HEK293 (cell line): ENCODE data around the gene NPDC1.

Experiments
- CTCF ChIA-PET: fragments of 350-600 bp; formaldehyde crosslinking; extraction: SDS; loops from one replicate; lab custom pipeline; 2021; ENCODE audit warnings: antibody characterized with exemption; lab: Yijun Ruan, JAX
- POLR2A ChIA-PET: fragments of 300-600 bp; formaldehyde crosslinking; extraction: SDS; loops from one replicate; lab custom pipeline; 2020; ENCODE audit warnings: antibody characterized with exemption, inconsistent platforms; lab: Yijun Ruan, JAX
- H3K27ac ChIP-seq: fragments of 200-500 bp; sonication (Bioruptor generic); 2 replicates; pipeline ENCODE4 v1.5.1; 2014; ENCODE audit warnings: low read depth, low read length, control low read depth, inconsistent platforms; ENCODE audit errors: extremely low read depth
- H3K36me3 ChIP-seq, 2 experiments: fragments of 200-500 bp in 1 of 2; sonication (Bioruptor generic) in 1 of 2; 1 replicate in 1 of 2; 2 replicates in 1 of 2; pipeline ENCODE4 v1.5.1; 2014 to 2017; ENCODE audit warnings: inconsistent platforms in 2 of 2, low read length in 2 of 2; ENCODE audit not compliant: control insufficient read depth in 2 of 2, insufficient read depth in 1 of 2
- H3K4me1 ChIP-seq: fragments of 200-500 bp; sonication (Bioruptor generic); 2 replicates; pipeline ENCODE4 v1.5.1; 2014; ENCODE audit warnings: mild to moderate bottlenecking, low read length, inconsistent platforms; ENCODE audit not compliant: control insufficient read depth, insufficient read depth
- H3K4me3 ChIP-seq: 2 replicates; pipeline ENCODE4 v1.5.1; 2011; ENCODE audit warnings: low read depth, mild to moderate bottlenecking, control low read depth, low read length, moderate library complexity
- H3K9me3 ChIP-seq: fragments of 200-500 bp; sonication (Bioruptor generic); 2 replicates; pipeline ENCODE4 v1.5.1; 2014; ENCODE audit warnings: low read depth, low read length, inconsistent platforms; ENCODE audit not compliant: control insufficient read depth, insufficient read depth
- GLIS1 ChIP-seq: fragments of 450-650 bp; formaldehyde crosslinking; IDR thresholded peaks from 2 replicates; pipeline ENCODE4 v1.5.1; 2016; ENCODE audit warnings: missing biosample characterization, missing genetic modification characterization
- GLIS2 ChIP-seq: fragments of 450-650 bp; formaldehyde crosslinking; IDR thresholded peaks from 2 replicates; pipeline ENCODE4 v1.5.1; 2016; ENCODE audit warnings: missing biosample characterization, missing genetic modification characterization
- HOXA7 ChIP-seq: sonication (generic); formaldehyde crosslinking; IDR thresholded peaks from 2 replicates; pipeline ENCODE4 v1.8.1; 2022; ENCODE audit warnings: missing genetic modification reagents, borderline replicate concordance
- KLF1 ChIP-seq: fragments of 450-650 bp; formaldehyde crosslinking; IDR thresholded peaks from 2 replicates; pipeline ENCODE4 v1.5.1; 2016; ENCODE audit warnings: missing biosample characterization, missing genetic modification characterization
- KLF10 ChIP-seq: fragments of 450-650 bp; IDR thresholded peaks from 2 replicates; pipeline ENCODE4 v1.5.1; 2018; ENCODE audit warnings: missing biosample characterization, mild to moderate bottlenecking, missing genetic modification characterization
- OSR2 ChIP-seq: fragments of 450-650 bp; formaldehyde crosslinking; IDR thresholded peaks from 2 replicates; pipeline ENCODE4 v1.5.1; 2016; ENCODE audit warnings: missing biosample characterization, missing genetic modification characterization
- SP7 ChIP-seq: fragments of 450-650 bp; formaldehyde crosslinking; IDR thresholded peaks from 2 replicates; pipeline ENCODE4 v1.5.1; 2016; ENCODE audit warnings: missing biosample characterization, missing genetic modification characterization
- ZBTB17 ChIP-seq: fragments of 450-650 bp; formaldehyde crosslinking; IDR thresholded peaks from 2 replicates; pipeline ENCODE4 v1.5.1; 2016; ENCODE audit warnings: missing biosample characterization, missing genetic modification characterization
- ZFHX2 ChIP-seq: fragments of 450-650 bp; formaldehyde crosslinking; conservative IDR thresholded peaks from 2 replicates; pipeline ENCODE4 v1.5.1; 2016; ENCODE audit warnings: missing biosample characterization, missing genetic modification characterization
- ZIC2 ChIP-seq: fragments of 450-650 bp; formaldehyde crosslinking; IDR thresholded peaks from 2 replicates; pipeline ENCODE4 v1.5.1; 2016; ENCODE audit warnings: missing biosample characterization, missing genetic modification characterization
- ZNF10 ChIP-seq: fragments of 450-650 bp; formaldehyde crosslinking; IDR thresholded peaks from 2 replicates; pipeline ENCODE4 v1.5.1; 2017; ENCODE audit warnings: missing biosample characterization, missing genetic modification characterization
- ZNF157 ChIP-seq: fragments of 450-650 bp; formaldehyde crosslinking; IDR thresholded peaks from 2 replicates; pipeline ENCODE4 v1.5.1; 2016; ENCODE audit warnings: missing biosample characterization, missing genetic modification characterization
- ZNF169 ChIP-seq: fragments of 450-650 bp; formaldehyde crosslinking; IDR thresholded peaks from 2 replicates; pipeline ENCODE4 v1.5.1; 2016; ENCODE audit warnings: missing biosample characterization, missing genetic modification characterization
- ZNF335 ChIP-seq: fragments of 450-650 bp; formaldehyde crosslinking; conservative IDR thresholded peaks from 2 replicates; pipeline ENCODE4 v1.5.1; 2016; ENCODE audit warnings: missing biosample characterization, missing genetic modification characterization
- ZNF350 ChIP-seq: fragments of 450-650 bp; formaldehyde crosslinking; IDR thresholded peaks from 2 replicates; pipeline ENCODE4 v1.5.0; 2017; ENCODE audit warnings: missing biosample characterization, mild to moderate bottlenecking, missing genetic modification characterization
- ZNF394 ChIP-seq: fragments of 450-650 bp; formaldehyde crosslinking; IDR thresholded peaks from 2 replicates; pipeline ENCODE4 v1.5.1; 2016; ENCODE audit warnings: missing biosample characterization, missing genetic modification characterization, mild to moderate bottlenecking, moderate library complexity, borderline replicate concordance
- ZNF514 ChIP-seq: fragments of 450-650 bp; formaldehyde crosslinking; IDR thresholded peaks from 2 replicates; pipeline ENCODE4 v1.5.1; 2016; ENCODE audit warnings: missing biosample characterization, missing genetic modification characterization
- ZNF600 ChIP-seq: fragments of 450-650 bp; formaldehyde crosslinking; IDR thresholded peaks from 2 replicates; pipeline ENCODE4 v1.5.1; 2016; ENCODE audit warnings: missing biosample characterization, missing genetic modification characterization
- ZNF629 ChIP-seq: fragments of 450-650 bp; formaldehyde crosslinking; IDR thresholded peaks from 2 replicates; pipeline ENCODE4 v1.5.1; 2017; ENCODE audit warnings: missing biosample characterization, missing genetic modification characterization
- ZNF660 ChIP-seq: fragments of 450-650 bp; IDR thresholded peaks from 2 replicates; pipeline ENCODE4 v1.5.1; 2018; ENCODE audit warnings: missing biosample characterization, mild to moderate bottlenecking, missing genetic modification characterization
- ZSCAN30 ChIP-seq: fragments of 450-650 bp; IDR thresholded peaks from 2 replicates; pipeline ENCODE4 v1.5.1; 2018; ENCODE audit warnings: missing biosample characterization, mild to moderate bottlenecking, missing genetic modification characterization, moderate library complexity
- TF ChIP-seq, protein P1 (sequence below): fragments of 450-650 bp; formaldehyde crosslinking; IDR thresholded peaks from 2 replicates; pipeline ENCODE4 v1.5.1; 2016; ENCODE audit warnings: missing biosample characterization, missing genetic modification characterization
- TF ChIP-seq, protein P2 (sequence below): fragments of 450-650 bp; formaldehyde crosslinking; IDR thresholded peaks from 2 replicates; pipeline ENCODE4 v1.5.1; 2016; ENCODE audit warnings: missing biosample characterization, missing genetic modification characterization
- TF ChIP-seq, protein P3 (sequence below): fragments of 450-650 bp; formaldehyde crosslinking; optimal IDR thresholded peaks from 2 replicates; pipeline ENCODE3; 2016; ENCODE audit warnings: missing biosample characterization, mild to moderate bottlenecking, missing genetic modification characterization
- TF ChIP-seq, protein P4 (sequence below): fragments of 450-650 bp; formaldehyde crosslinking; IDR thresholded peaks from 2 replicates; pipeline ENCODE4 v1.5.1; 2016; ENCODE audit warnings: missing biosample characterization, missing genetic modification characterization
- TF ChIP-seq, protein P5 (sequence below): fragments of 450-650 bp; formaldehyde crosslinking; IDR thresholded peaks from 2 replicates; pipeline ENCODE4 v1.5.1; 2016; ENCODE audit warnings: missing biosample characterization, missing genetic modification characterization

The NPDC1 gene

DNA sequence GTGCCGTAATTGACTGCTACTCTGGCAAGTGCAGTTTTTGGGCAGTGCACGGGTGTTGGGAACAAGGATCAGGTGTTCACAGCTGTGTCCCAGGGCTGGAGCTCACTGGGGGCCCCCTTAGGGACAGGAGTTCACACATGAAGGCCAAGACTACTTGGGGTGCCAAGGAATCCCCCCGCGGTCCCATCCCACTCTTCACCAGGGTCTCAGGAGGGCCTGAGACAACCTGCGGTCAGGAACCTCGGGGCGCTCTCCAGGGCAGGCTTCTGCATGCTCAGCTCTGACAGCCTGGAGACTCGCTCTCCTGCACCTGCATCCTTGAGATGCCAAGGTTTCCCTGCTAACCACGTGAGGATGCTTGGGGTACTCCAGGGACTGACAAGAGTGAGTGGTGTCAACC is 38.5 kb upstream of the NPDC1 start:
- TF ChIP-seq GLIS2 (tag by site-specific recombination): 0 out of 2 replicates have a peak, but pooled peaks have one; percentile 24
- TF ChIP-seq, protein P1, sequence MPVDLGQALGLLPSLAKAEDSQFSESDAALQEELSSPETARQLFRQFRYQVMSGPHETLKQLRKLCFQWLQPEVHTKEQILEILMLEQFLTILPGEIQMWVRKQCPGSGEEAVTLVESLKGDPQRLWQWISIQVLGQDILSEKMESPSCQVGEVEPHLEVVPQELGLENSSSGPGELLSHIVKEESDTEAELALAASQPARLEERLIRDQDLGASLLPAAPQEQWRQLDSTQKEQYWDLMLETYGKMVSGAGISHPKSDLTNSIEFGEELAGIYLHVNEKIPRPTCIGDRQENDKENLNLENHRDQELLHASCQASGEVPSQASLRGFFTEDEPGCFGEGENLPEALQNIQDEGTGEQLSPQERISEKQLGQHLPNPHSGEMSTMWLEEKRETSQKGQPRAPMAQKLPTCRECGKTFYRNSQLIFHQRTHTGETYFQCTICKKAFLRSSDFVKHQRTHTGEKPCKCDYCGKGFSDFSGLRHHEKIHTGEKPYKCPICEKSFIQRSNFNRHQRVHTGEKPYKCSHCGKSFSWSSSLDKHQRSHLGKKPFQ (tag by site-specific recombination): no peak
- ChIA-PET POLR2A (interaction anchor here (0.6 to 7.8 kb wide), 3 partner anchors 15 to 156 kb away, joined by 3 to 137 read pairs (median 3); partner anchors contain the start of genes SAPCD2 and TUBB4B), CTCF (interaction anchor here (0.8 to 5.9 kb wide), 6 partner anchors 14 to 297 kb away, joined by 3 to 34 read pairs (median 6); no protein-coding TSS in a partner anchor)
- H3K4me1 ChIP-seq: 0 out of 2 replicates have a peak, but pooled peaks cover 3% of the 10 kb centered on the region
- H3K4me3 ChIP-seq: no peak overlapping the region
- no peak overlapping the region for H3K27ac ChIP-seq
- no peaks in the 10 kb centered on the region for H3K9me3 ChIP-seq
- H3K36me3 ChIP-seq: peaks cover 0 to 50% of the 10 kb centered on the region in 2 experiments; a peak in 1 of 3 replicates

DNA sequence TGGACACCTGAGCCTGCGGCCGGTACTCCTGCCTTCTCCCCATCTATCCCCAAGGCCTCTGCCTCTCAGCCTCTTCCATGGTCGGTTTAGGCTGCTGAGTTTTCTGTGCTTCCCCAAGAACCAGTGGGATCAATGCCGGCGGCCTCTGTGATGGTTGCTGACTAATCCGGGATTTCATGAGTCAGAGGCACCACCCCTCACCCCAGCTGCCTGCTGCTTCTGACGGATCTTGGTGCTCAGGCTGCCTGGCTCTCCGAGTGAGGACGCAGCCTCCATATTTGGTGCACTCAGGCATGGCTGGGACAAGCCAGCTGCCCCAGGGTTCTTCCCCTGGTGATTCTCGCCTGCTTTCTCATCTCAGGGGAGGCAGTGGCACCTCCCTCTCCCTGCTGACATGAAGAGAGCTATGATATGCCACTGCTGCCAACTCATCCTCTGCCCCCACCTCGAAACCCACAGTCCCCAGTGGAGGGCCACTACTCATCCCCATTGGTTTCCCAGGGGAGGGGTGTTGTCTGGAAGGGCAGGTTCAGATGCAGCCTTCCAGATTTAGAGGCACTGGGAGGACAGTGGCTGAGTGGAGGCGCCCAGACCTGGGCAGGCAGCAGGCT is 37.5 kb upstream of the NPDC1 start:
- H3K9me3 ChIP-seq: no peaks in the 10 kb centered on the region
- no peak overlapping the region for H3K27ac ChIP-seq
- no peak overlapping the region for H3K4me3 ChIP-seq
- H3K36me3 ChIP-seq: peaks cover 0 to 49% of the 10 kb centered on the region in 2 experiments; a peak in 1 of 3 replicates
- H3K4me1 ChIP-seq: 0 out of 2 replicates have a peak, but pooled peaks cover 3% of the 10 kb centered on the region
- ChIA-PET CTCF (interaction anchor here (0.6 to 5.9 kb wide), 11 partner anchors 9 to 675 kb away, joined by 3 to 34 read pairs (median 5); no protein-coding TSS in a partner anchor), POLR2A (interaction anchor here (0.5 to 7.8 kb wide), 3 partner anchors 14 to 625 kb away, joined by 3 to 137 read pairs (median 4); partner anchors contain the start of genes SAPCD2 and TUBB4B)
- TF ChIP-seq ZNF10 (peak; percentile 94), KLF10 (tag by site-specific recombination) (peak; percentile 64; the same call in 1 of the 2 replicates), ZSCAN30 (tag by site-specific recombination) (peak; percentile 20; the same call in 1 of the 2 replicates), ZNF350 (no peak), ZIC2 (tag by site-specific recombination) (peak; percentile 77), ZNF169 (tag by site-specific recombination) (no peak), OSR2 (tag by site-specific recombination) (0 out of 2 replicates have a peak, but pooled peaks have one; percentile 36), ZNF335 (tag by site-specific recombination) (peak; percentile 72), ZNF660 (tag by site-specific recombination) (peak; percentile 61), ZFHX2 (tag by site-specific recombination) (peak; percentile 54), ZNF514 (tag by site-specific recombination) (no peak), ZNF157 (tag by site-specific recombination) (no peak), ZNF600 (peak; percentile 30; the same call in 1 of the 2 replicates), HOXA7 (no peak), KLF1 (tag by site-specific recombination) (peak; percentile 53), GLIS1 (0 out of 2 replicates have a peak, but pooled peaks have one; percentile 15), ZNF629 (tag by site-specific recombination) (peak; percentile 54), ZBTB17 (peak; percentile 79), ZNF394 (tag by site-specific recombination) (peak; percentile 46; the same call in 1 of the 2 replicates), SP7 (tag by site-specific recombination) (peak; percentile 55; the same call in 1 of the 2 replicates)
- TF ChIP-seq, protein P2, sequence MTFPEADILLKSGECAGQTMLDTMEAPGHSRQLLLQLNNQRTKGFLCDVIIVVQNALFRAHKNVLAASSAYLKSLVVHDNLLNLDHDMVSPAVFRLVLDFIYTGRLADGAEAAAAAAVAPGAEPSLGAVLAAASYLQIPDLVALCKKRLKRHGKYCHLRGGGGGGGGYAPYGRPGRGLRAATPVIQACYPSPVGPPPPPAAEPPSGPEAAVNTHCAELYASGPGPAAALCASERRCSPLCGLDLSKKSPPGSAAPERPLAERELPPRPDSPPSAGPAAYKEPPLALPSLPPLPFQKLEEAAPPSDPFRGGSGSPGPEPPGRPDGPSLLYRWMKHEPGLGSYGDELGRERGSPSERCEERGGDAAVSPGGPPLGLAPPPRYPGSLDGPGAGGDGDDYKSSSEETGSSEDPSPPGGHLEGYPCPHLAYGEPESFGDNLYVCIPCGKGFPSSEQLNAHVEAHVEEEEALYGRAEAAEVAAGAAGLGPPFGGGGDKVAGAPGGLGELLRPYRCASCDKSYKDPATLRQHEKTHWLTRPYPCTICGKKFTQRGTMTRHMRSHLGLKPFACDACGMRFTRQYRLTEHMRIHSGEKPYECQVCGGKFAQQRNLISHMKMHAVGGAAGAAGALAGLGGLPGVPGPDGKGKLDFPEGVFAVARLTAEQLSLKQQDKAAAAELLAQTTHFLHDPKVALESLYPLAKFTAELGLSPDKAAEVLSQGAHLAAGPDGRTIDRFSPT (tag by site-specific recombination): peak; percentile 37; the same call in 1 of the 2 replicates
- TF ChIP-seq, protein P3, sequence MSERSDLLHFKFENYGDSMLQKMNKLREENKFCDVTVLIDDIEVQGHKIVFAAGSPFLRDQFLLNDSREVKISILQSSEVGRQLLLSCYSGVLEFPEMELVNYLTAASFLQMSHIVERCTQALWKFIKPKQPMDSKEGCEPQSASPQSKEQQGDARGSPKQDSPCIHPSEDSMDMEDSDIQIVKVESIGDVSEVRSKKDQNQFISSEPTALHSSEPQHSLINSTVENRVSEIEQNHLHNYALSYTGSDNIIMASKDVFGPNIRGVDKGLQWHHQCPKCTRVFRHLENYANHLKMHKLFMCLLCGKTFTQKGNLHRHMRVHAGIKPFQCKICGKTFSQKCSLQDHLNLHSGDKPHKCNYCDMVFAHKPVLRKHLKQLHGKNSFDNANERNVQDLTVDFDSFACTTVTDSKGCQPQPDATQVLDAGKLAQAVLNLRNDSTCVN (tag by site-specific recombination): no peak
- TF ChIP-seq, protein P4, sequence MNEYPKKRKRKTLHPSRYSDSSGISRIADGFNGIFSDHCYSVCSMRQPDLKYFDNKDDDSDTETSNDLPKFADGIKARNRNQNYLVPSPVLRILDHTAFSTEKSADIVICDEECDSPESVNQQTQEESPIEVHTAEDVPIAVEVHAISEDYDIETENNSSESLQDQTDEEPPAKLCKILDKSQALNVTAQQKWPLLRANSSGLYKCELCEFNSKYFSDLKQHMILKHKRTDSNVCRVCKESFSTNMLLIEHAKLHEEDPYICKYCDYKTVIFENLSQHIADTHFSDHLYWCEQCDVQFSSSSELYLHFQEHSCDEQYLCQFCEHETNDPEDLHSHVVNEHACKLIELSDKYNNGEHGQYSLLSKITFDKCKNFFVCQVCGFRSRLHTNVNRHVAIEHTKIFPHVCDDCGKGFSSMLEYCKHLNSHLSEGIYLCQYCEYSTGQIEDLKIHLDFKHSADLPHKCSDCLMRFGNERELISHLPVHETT (tag by site-specific recombination): 0 out of 2 replicates have a peak, but pooled peaks have one; percentile 18
- TF ChIP-seq, protein P5, sequence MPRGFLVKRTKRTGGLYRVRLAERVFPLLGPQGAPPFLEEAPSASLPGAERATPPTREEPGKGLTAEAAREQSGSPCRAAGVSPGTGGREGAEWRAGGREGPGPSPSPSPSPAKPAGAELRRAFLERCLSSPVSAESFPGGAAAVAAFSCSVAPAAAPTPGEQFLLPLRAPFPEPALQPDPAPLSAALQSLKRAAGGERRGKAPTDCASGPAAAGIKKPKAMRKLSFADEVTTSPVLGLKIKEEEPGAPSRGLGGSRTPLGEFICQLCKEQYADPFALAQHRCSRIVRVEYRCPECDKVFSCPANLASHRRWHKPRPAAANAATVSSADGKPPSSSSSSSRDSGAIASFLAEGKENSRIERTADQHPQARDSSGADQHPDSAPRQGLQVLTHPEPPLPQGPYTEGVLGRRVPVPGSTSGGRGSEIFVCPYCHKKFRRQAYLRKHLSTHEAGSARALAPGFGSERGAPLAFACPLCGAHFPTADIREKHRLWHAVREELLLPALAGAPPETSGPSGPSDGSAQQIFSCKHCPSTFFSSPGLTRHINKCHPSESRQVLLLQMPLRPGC (tag by site-specific recombination): peak; percentile 41; the same call in 1 of the 2 replicates
